Measurements from ENCODE around the gene CHRNB1.

Gene CHRNB1

DNA sequence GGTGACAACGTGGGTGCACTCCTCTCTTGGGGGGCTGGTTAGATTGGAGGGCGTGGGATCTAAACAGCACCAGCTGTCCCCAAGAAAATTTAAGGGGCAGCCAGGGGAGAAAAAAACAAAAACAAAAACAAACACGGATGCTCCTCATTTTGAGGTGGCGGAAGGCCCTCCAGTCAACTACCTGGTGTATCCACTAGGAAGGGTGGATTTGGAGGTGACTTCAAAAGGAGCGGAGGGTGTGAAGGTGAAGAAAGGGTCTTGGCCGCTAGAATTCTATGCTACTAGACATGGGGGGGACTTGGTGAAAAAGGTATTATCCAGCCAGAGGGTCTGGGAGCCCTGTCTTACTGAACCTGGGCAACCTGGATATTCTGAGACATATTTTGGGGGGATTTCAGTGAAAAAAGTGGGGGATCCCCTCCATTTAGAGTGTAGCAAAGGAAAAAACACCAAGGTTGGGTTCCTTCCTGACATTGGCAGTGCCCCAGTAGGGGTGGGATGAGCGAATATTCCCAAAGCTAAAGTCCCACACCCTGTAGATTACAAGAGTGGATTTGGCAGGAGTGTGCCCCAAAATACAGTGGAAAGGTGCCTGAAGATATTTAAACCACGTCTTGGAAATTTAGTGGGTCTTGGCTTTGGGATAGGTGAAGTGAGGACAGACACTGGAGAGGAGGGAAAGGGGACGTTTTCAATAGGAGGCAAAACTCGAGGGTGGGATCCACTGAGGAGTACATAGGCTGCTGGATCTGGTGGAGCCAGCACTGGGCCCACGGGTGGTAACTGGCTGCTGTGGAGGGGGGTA is 6.0 kb upstream of the CHRNB1 start:
- no peak for DNase-seq

DNA sequence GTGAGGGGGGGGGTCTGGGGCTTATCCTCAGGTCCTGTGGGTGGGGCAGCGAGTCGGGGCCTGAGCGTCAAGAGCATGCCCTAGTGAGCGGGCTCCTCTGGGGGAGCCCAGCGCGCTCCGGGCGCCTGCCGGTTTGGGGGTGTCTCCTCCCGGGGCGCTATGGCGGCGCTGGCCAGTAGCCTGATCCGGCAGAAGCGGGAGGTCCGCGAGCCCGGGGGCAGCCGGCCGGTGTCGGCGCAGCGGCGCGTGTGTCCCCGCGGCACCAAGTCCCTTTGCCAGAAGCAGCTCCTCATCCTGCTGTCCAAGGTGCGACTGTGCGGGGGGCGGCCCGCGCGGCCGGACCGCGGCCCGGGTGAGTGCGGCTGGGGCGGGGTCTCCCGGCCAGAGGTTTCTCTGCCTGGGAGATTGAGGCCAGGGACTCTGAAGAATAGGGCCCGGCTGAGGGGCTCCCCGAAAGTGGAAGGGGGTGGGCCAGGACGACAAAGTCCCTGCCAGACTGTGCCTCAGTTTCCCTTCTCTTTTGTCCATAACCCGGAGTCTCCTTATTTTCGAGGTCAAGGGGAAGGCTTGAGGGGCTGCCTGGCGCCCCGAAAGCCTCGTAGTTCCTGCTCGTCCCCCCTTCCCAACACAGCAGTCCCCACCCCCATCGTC is 5.3 kb upstream of the CHRNB1 start, which contains the start of gene FGF11:
TSS of gene FGF11 (plus strand) at position 51 of the 651 bp plus-strand sequence. CDS start at position 160, 109 bp downstream.
- no peak for DNase-seq

DNA sequence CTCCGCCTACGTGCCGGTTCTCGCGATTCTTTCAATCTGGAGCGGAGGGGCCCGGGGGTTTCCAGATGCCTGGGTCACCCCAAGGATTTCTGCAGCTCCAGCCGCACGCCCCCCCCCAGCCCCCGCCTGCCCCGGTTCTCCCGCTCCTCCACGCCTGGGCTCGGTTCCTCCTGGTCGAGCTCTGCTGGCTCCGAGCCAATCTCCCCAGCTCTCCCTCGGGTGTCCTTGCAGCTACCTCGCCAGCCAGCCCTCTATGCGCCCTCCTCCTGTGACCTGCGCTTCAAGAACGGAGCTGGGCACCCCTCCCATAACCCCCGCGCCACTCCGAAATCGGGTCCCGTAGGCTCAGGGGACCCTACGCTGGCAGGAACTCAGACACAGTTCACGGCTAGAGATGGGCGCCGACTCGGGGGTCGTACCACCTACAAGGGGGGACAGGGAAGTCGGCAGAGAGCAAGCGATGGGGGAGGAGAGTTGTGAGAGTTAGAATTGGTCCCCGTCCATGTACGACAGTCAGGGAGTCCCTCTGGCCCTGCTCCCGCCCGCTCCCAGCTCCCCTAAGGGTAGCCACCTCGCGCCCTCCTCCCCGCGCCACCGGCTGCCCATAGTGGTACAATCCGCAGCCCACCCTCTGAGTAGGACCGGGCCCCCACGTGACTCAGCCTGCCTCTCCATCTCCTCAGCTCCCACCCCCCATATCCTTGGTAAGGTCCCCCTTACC is 4.6 kb upstream of the CHRNB1 start:
- DNase-seq, result no peak

DNA sequence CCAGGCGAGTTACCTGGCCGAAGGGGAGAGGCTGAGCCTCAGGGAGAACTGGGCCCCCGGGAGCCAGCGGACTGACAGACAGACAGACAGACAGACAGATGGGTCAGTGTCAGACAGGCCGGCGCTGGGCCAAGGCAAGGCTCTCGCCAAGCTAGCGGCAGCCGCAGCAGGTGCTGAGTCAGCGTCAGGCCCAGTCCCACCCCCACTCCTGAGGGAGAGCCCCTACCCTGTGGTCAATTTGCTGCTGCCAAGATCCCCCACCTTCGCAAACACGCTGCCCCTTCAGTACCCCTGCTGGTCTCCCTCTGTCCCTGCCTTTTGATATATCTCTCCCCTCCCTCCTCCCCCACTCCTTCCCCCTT is 4.0 kb upstream of the CHRNB1 start:
- no peak for DNase-seq

DNA sequence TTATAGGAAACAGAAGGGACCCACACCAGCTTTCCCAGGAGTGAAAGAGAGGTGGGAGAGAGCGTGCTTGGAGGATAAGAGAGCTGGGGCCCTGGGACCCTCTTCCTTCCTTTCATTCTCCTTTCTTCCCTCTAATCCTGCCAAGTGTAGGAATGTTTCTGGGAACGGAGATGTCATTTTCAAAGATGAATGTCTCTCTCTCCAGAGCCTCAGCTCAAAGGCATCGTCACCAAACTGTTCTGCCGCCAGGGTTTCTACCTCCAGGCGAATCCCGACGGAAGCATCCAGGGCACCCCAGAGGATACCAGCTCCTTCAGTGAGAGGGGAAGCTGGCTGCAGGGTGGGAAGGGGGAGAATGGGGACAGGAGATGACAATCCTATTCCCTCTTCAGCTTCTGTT is 3.6 kb upstream of the CHRNB1 start:
- DNase-seq, result no peak

DNA sequence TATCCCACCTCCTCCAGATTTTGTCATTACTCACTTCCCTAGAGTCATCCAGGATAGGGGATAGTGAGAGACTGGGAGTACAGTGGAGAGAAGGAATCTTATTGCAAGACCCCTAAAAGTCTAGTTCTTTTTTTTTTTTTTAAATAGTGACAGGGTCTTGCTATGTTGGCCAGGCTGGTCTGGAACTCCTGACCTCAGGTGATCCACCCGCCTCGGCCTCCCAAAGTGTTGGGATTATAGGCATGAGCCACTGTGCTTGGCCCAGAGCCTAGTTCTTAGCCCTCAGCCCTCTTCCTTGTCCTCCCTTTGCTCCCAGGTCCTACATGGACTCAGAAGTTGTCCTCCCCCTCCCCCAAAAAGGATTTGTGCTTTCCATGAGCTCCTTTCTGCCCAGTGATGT is 2.7 kb upstream of the CHRNB1 start:
- no peak for DNase-seq

DNA sequence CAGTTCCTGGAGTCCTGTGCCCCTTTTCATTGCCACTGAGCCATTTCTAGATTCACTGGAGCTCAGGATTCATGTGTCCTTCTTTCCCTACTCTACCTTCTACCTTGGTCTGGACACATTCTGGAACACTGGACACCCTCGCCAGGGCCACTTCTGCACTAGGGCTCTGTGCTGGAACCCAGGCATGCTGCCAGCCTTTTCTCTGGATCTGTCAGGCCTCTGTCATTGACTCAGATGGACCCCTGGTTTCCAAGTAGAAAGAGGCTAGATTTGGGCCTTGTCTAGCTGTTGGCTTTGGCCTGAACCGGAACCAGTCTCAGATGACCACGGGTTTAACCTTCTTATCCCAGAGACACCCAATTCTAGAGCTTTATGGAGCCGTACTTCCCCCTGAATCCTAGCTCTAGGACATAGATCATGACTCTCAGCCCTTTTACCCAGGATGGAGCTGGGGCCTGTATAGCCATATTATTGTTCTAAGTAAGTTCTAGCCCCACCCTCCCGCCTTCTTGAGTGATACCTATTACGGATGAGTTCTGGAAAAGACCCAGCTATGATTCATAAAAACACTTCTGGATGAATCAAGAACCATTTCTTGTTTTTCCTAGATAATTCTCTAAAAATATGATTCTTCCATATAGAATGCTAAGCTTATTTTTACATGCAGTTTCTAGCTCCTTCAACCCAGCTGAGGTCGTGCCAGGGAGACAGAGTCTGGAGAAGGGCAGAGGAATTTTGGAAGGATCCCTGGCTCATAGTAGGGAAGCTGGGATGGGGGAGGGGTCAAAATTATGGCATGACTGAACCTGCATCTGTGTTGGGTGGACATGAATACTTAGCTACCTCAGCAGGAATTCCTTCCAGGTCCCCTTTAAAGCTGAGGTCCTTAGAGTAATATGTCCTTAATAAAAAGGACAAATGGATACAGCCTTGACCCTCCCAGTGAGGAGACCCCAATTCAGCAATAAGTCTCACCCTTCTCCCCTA is 1.1 kb upstream of the CHRNB1 start:
- no peak for DNase-seq

DNA sequence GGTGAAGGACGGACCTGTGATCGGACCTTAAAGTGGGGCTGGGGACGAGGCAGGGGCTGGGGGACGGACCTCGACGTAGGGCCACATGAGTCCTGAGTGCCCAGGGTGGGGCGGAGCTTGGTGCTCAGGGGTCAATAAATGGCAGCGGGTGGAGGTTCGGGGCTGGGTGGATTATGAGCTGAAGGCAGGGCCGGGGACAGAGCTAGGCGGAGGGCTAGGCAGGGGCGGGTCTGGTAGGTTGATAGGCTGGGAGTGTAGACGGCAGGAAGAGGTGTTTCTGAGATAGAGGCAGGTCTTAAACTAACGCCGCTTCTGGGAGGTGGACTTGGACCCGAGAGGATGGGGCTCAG is 733 bp downstream of the CHRNB1 start:
- peak in 1 of 5 donors; percentile 37 for DNase-seq

DNA sequence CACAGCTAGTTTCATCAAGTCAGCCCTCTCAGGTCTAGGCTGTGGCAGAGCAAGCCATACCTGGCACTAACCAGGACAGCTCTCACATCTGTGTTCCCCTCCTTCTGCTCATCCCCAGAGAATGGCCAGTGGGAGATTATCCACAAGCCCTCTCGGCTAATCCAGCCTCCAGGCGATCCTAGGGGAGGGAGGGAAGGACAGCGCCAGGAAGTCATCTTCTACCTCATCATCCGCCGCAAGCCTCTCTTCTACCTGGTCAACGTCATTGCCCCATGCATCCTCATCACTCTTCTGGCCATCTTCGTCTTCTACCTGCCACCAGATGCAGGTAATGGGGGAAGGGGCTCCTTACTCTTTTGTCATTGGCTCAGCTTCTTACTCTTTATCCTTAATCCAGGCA is 3.6 kb downstream of the CHRNB1 start:
- DNase-seq, result no peak

DNA sequence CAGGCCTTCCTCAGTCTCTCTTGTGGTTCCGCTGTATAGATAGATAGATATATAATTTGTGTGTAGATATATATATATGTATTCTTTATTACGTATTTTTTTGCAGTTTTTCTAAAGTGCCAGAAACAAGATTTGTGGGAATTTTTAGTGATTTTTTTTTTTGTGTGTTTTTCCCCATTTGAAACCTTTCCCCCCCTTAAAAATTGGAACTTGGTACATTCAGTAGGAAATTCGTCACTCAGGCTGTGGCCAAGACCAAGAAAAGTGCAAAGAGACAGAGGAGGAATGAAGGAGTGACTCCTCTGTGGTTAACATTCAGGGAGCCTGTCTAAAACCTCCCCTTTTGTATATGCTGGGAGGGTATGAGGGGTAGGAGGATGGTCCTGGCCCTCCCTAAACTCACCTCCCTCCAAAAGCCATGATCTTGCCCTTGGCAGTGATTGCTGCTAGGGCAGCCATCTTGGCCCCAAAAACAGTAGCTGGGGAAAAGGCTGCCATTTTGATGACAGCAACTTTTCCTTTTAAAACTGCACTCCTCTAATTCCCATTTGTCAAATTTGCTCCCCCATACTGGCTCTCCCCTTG is 15.2 kb downstream of the CHRNB1 start:
- DNase-seq, result no peak

DNA sequence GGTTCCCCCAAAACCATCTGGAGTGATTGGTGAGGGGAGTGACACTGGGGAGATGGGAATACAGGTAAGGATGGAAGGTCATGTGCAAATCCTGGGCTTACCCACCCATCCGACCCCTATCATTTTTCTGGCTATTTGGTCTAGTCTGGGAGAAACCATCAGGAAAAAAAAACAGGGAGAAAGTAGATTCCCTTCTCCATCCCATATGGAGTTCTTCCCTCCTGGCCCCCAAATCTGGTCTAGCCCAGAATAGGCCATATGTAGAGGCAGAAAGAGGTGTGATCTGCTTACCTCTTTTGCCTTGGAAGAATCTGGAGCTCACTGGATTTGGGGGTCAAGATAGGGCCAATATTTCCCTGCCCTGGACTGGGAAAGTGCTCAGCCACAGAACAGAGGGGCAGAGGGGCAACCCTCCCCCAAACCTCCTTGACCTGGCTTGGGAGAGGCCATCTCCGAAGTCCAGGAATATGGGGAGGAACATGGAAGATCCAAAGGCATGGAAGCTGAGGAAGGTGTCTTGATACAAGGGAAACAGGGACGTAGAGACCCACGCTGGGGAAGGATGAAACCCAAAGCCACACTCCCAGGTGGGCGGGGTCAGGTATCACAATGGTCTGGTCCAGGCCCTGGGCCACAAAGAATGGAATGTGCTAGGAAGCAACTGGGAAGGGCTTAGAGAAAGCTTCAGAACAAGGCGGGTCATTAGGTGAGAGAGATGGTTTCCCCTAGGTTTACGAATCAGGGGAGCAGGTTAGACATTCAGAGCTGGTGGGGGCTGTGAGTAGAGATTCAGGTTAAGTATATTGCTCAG is 16.2 kb downstream of the CHRNB1 start:
- DNase-seq, result no peak

DNA sequence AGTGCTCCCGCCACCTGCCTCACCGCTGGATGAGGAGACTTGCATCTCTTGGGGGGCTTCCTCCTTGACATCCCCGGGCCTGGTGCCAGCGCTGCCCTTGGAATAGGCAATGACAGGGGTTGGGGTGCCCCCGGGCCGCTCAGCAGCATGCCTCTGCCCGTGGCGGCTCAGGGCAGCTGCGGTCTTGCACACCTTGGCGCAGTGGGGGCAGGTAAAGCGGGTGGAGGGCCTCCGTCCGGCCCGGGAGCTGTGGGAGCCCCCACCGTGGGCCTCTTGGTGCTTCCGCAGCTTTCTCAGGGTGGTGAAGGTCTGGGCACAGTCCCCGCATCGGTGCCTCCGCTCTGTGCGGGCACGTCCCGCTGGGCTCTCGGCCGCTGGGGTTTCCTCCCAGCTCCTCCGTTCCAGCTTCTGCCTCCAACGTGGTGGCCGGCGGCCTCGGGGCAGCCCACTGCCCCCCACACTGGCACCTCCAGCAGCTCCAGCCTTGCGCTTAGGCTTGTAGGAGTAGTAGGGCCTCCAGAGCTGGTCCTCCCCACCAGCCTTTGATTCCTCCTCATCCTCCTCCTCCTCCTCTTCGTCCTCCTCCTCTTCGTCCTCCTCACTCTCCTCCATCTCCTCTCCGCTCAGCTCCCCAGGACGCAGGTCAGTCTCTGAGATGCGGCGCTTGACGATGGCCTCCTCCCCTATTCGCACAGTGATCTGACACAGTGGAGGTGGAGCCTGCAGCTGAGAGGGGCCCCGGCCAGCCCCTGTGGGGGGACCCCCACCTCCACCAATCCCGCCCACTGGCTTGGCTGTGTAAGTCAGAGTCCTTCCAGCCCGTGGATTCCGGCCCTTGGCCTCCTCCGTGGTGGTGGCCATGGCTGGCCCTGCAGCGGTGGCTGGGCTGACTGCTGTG is 17.9 kb downstream of the CHRNB1 start:
- no peak for DNase-seq

DNA sequence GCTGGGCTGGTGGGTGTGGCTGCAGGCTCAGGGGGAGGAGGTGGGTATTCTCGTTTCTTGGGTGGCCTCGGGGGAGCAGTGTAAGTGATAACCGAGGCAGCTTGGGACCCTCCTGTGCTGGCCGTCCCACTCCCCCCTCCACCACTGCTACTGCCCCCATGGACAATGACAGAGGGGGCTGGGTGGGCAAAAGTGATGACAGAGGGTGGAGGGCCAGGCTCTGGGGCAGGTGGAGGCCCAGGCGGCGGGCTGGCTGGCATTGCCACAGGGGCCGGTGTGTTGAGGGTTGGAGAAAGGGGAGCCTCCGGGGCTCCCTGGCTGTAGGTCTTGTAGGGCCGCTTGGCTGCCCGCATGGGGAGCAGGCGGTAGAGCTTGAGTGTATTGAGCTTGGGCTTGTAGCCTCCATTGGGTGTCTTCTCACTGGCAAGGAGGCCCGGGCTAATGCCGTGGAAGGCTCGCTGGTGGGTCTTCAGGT is 18.5 kb downstream of the CHRNB1 start:
- no peak for DNase-seq

DNA sequence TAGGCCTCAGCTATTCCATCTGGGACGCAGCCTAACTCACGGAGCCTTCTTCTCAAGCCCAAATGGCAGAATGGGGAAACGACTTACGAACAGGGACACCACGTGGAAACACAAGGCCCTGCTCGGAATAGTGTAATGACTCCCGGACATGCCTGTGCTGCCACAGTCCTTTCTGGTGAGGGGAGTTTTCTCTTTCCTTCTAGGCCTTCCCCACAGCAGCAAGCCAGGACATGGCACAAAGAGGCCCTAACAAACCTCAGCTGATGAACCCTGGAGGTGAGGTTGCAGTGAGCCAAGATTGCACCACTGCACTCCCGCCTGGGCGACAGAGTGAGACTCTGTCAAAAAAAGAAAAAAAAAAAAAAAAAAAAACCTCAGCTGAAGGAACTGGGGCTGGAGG is 19.2 kb downstream of the CHRNB1 start:
- DNase-seq, result no peak

DNA sequence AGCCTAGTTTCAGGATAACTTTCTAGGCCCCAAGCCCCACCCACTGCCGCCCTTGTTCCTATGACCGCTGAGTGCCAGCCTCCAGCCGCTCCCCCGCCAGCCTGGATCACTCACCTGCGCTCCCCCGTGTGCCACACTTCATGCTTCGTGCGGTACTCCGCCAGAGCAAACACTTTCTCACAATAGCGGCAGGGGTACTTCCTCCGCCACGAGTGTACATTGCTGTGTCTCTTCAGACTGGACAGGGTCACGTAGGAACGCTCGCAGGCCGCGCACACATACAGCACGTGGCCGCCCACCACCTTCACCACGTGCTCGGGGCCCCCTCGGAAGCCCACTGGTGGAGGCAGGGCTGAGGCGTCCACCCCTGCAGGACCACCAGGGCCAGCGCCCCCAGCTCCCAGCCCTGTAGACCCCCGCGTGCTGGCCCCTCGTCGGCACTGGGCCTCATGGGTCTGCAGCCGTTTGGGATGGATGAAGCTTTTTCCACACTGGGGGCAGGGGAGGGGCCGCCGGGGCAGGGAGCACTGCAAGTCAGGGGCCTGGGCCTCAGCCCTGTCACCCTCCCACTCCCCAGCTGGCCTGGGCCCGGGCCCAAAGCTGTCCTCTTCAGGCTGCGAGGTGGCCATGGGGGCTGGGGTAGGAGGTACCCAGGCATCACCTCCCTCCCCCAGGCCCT is 20.9 kb downstream of the CHRNB1 start:
- no peak for DNase-seq

DNA sequence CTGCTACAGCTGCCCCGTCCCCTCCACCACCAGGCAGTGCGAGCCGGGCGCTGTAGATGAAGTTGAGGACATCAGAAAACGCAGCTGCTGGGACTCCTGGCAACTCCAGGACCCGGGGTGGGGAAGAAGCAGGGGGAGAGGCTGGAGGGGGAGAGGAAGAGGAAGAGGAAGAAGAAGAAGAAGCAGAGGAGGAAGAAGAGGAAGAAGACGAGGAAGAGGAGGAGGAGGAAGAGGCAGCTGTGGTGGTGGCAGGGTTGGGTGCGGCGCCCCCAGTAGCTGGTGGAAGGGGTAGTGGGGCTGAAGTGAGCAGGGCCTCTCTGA is 21.4 kb downstream of the CHRNB1 start:
- no peak for DNase-seq

DNA sequence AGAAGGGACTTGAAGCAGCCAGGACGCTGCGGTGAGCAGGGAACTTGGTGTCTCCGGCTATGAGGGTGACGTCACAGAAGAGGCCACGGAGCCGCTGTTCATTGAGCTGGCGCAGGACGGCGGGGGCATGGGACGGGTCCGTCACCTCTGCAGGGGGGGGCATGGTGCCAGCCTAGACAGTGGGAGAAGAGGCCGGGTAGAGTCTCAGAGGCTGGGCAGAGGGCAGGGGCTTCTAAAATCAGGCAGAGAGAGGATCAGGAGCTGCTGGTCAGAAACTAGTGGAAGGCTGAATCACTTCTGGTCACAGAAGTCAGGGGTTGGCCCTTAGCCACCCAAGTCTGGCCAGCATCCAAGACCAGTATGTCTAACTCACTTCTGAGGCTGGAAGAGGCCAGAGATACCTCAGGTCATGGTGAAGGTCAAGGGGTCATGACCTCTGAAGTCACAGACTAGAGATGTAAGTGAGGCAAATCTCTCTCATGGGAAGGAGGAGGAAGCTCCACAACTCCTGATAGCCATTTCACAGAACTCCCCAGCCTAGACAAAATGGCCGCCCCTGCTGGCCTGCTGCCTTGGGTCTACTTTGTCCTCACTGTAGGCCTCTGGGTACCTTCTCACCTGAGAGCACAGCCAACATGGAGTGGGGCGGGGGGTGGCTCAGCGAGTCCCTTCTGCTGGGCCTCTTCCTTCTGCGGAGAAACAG is 21.9 kb downstream of the CHRNB1 start:
- DNase-seq, result no peak

DNA sequence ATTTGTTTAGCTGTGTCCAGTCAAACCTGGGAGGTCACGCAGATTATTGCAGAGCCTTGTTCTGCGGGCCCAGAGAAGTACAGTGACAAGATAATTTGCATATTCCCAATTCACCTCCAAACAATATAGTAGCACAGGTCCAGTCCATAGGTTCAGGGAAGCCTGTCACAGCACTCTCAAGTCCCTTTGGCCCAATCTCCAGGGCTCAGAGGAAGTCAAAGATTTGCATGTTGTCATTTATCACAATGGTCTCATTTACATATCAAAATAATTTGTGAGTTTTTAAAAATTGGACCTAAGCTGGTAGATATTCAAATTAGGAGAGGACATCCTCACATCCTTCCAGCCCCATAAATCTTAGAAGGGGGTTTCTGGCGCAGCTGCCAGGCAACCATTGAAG is 22.6 kb downstream of the CHRNB1 start:
- no peak for DNase-seq

DNA sequence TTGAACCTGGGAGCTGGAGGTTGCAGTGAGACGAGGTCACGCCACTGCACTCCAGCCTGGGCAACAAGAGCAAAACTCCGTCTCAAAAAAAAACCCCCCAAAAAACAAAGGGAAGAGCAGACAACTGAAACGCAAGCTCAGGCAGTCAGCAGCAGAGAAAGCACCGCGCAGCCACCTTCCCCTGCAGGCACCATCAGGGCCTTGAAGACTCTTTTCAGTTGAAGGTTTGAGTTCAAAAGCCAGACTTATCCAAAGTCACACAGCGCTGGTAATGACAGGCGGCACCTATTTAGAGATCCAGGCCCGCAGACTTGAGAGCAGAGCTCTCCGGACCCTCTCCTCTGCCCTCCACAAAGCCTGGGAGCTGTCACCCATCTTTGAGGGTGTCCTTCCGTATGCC is 23.4 kb downstream of the CHRNB1 start:
- DNase-seq, result no peak

Measured in T-helper 1 cell (primary cell).